NCI-H2029 treated with DMSO at 0.1 percent for 48 hours (cell line): Measurements from ENCODE around the gene SSC5D.

Source experiments
- DNase-seq: peaks from one replicate; lab custom pipeline; 2025; lab: John Stamatoyannopoulos, UW

SSC5D gene

GRCh38 chr19:55455576-55456235 lies 32.5 kb upstream of the SSC5D start:
- no peak for DNase-seq

- DNase-seq, result no peak
These were observed 31.9 kb upstream of the SSC5D start for GRCh38 chr19:55456347-55456746.

GRCh38 chr19:55457683-55458457 lies 30.4 kb upstream of the SSC5D start:
- DNase-seq, result no peak

GRCh38 chr19:55459551-55459949 lies 28.7 kb upstream of the SSC5D start:
- DNase-seq, result no peak

- DNase-seq, result no peak
These were observed 28.1 kb upstream of the SSC5D start for GRCh38 chr19:55459950-55460657.

DNA sequence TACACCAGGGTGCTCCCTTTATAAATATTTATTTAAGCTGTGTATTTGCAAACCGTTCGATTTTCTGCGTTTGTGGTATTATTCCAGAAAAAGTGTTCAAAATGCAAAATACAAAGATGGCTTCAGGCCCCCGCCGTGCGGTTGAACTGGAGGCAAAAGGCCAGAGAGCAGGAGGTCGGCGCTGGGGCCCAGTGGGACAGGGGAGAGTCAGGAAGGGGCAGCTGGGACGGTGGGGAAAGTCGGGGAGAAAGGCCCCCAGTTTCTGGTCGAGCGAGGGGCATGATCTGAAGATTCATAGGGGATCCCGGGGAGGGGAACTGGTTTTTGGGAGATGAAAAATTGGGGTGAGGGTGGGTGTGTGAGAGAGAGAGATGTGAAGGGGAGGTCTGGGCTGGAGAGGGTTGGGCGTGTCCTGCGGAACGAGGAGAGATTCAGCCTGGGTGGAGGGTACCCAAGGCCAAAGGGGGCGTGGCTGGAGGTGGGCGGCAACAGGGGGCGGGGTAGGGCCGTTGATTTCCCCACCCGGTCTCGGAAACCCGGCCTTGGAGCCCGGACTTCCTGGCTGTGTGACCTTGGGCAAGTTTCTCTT lies 27.5 kb upstream of the SSC5D start:
- DNase-seq, result no peak

DNA sequence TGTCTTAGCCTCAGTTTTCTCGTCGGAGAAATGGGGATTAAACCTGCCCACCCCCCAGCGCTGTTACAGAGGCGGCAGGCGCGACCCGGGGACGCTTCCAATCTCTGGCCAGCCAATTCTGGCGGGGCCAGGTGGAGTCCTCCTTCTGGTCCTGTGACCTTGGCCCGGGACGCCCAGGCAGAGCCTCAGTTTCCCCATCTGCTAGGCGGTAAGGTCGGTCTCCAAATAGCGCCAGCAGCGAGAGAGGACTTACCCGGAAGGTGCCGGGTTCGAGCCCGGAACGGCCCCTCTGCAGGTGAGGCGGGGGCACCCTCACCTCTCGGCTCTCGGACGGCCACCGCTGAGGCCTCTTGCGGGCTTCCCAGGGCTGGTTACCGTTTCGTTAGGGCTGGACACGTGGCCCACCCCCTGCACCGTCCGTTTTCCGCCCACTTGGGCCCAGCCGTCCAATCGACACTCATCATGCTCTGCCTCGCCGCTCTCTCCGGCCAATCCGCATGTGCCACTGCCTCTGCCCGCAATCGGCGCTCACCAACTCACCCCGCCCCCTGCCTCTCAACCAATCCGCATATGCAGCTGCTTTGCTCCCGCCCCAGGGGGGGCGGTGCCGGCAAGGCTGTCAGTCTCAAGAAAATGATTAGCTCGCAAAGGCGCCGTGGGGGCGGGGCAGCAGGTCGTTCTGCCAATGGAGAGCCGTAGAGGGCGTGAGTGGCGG lies 26.8 kb upstream of the SSC5D start, which contains the start of gene ISOC2:
Gene ISOC2, minus strand, starts transcription at position 384 of the 715 bp plus-strand sequence. CDS start 5,156 bp downstream, outside the sequence.
- DNase-seq, result peak; percentile 97

GRCh38 chr19:55461974-55462626 lies 26.1 kb upstream of the SSC5D start:
- DNase-seq, result no peak

- no peak for DNase-seq
These were observed 25.5 kb upstream of the SSC5D start for GRCh38 chr19:55462722-55463121.

DNA sequence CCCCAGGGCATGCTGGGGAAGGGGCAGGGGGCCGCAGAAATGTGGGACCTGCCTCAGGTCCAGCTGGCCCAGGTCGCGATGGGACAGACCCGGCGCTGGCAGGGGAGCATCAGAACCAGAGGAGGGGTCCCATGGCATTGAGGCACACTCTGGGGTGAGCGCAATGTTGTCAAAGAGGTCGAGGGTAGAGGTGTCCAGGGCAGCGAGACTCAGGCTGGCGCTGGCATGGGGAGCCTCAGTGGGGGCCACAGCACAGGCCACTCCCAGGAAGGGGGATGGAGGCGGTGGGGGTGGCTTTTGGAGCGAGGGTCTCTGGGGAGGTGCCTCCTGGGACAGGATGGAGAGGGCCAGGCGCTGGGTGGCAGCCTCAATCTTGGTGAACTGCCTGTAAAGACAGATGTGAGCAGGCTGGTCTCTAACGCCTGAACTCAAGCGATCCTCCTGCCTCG lies 24.6 kb upstream of the SSC5D start:
- DNase-seq, result no peak

DNA sequence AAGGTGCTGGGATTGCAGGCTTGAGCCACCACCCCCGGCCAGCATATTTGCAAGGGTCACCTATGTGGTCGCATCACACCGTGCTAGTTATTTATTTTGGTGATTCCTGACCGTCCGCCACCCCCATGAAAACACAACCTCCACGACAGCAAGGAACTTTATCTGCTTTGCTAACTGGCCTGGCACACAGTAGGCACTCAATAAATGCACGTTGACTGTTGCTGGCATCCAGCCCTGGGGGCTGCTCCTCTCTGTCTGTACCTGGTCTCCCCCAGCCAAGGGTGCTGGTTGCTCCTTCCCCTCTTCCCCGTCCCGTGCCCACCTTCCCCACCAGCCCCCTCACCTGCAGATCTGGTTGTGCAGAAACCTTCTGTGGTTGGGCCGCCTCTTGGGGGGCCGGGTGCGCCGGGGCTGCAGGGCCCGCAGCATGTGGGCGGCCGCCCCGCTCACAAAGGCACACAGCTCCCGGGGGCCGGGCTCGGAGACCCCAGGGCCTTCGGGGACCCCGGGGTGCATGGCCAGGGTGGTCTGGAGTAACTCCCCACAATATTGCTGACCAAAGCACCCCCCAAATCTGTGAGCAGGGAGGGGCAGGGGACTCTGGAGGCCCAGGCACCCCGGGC lies 24.1 kb upstream of the SSC5D start:
- DNase-seq, result no peak

DNA sequence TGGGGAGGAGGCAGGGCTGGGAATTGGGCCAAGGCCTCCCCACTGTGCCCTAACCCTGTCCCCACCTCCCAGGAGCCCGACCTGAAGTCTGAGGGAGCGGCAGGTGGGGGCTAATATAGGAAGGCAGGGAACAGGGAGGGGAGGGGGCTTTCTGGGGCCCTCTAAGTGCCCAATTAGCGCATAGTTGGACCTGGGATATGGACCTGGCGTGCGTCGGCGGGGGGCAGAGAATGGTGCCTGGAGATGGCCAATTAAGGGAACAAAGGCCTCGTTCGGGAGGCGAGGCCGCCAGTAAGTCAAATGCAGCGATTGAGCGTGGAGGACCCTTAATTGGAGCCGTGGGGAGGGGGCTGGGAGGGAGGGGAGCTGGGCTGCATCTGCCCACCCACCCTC lies 23.6 kb upstream of the SSC5D start, which contains the start of gene C19orf85:
Gene C19orf85, minus strand, starts transcription at position 90 of the 393 bp plus-strand sequence. CDS start 197 bp downstream, outside the sequence.
- DNase-seq, result no peak

- no peak for DNase-seq
These were observed 22.6 kb upstream of the SSC5D start for GRCh38 chr19:55465460-55466240.

DNA sequence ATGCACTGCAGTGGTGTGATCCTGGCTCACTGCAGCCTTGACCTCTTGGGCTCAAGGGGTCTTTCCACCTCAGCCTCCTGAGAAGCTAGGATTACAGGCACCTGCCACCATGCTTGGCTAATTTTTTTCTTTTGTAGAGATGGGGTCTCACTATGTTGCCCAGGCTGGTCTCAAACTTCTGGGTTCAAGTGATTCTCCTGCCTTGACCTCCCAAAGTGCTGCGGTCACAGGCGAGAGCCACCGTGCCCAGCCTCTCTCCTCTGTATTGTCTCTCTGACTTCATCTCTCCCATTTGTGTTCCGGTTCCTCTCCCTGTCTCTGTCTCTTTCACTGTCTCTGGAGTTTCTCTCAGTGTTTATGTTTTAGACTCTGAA lies 22.0 kb upstream of the SSC5D start:
- DNase-seq, result no peak

DNA sequence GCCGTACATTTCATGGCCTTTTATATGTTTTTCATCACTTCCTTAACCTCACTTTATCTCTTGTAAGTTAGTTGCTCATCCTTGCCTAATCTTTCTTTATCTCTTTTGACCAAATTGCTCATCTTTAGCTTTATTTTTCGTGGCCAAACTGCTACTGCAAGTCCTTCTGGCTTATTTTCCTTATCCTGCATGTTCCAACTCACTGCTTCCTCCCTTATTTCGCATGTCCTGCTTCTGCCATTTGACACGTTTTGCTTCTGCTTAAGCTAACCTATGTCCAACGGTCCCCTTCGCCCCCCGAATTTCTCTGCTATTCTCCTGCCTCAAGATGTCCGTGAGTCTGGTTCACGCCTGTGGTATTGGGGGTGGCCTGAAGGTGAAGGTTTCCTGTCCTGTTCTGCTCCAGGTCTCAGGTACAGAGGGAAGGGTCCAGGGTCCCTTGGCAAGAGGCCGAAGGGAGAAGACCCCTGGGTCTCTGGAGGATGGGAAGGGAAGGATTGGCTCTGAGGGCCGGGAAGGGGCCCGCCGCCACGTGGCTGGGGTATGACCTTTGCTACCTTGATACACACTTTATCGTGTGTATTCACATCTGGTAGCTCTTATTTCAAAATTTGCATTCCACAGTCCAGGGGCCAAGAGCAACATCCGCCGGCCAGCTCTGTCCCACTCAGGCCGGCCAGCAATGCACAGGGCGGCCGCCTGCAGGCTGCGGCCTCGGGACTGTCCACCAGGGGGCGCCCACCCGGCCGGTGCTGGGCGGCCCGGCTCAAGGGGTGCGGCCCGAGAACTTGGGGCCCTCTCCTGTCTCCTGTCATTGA lies 20.8 kb upstream of the SSC5D start:
- no peak for DNase-seq

GRCh38 chr19:55468054-55468393 lies 20.2 kb upstream of the SSC5D start:
- DNase-seq, result no peak

DNA sequence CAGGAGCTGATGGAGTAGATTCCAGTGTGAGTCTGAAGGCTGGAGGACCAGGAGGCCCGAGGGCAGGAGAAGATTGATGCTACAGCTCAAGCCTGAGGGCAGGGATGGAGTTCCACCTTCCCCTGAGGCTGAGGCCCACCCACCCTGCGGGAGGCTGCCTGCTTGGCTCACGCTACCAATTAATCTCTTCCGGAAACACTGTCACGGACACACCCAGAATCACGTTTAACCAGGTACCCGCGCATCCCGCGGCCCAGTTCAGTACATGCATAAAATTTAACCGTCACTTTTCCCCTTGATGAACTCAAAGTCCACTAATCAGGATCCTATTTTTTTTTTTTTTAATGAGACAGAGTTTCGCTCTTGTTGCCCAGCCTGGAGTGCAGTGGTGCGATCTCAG lies 17.0 kb upstream of the SSC5D start:
- DNase-seq, result no peak

- DNase-seq, result no peak
These were observed 15.8 kb upstream of the SSC5D start for GRCh38 chr19:55472463-55472862.
